Measurements from ENCODE around the gene FBXW7.

FBXW7 gene

DNA sequence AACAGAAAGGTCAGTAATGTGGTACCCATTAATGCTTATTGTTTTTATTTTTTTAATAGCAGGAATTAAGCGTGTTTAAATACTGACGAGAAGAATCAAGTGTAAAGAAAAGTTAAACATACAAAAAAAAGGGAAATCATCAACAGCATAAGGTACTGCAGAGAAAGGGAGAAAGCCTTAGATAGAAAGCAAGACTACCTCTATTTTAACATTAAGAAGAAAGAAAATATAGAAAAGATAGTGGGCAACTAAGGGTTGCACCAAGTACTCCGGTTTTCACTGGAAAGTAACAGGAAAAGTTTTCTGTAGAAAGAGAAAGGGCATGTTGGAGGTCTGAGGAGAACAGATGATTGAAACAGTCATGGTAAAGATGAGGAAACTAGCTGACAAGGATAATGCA, 41.9 kb downstream of the FBXW7 start:
- Histone ChIP-seq H3K4me3 (ENCODE audit: low read depth, low read length) (no peak overlapping the region), H3K36me3 (ENCODE audit: control insufficient read depth, insufficient read depth, low read length) (no peaks in the 10 kb centered on the region), H3K9me3 (ENCODE audit: control insufficient read depth, insufficient read depth, low read depth, low read length) (no peaks in the 10 kb centered on the region), H3K9ac (ENCODE audit: low read length) (no peak overlapping the region), H3K27me3 (ENCODE audit: control insufficient read depth, insufficient read depth, low read length) (no peaks in the 10 kb centered on the region), H3K27ac (ENCODE audit: low read depth, low read length) (no peak overlapping the region), H3K4me1 (ENCODE audit: control insufficient read depth, insufficient read depth, low read length) (no peaks in the 10 kb centered on the region)

DNA sequence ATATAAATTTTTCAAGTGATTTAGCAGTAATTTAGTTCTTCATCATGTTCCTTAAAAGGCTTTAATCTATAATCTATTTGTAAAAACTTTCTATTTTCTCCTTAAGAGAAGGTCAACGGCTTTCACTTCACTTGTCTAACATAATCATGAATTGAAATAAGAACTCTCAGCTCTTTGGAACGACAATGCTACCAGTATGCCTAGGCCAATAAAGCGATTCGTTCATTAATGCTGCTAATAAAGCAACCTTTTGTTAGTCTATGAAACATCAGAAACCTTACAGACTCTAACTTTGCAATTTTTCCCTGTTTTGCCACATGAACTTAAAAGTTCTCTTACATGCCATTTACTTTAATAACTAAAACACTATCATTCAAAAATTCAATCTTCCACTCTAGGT, 47.6 kb downstream of the FBXW7 start:
- Histone ChIP-seq H3K4me1 (ENCODE audit: control insufficient read depth, insufficient read depth, low read length) (no peaks in the 10 kb centered on the region), H3K9ac (ENCODE audit: low read length) (no peak overlapping the region), H3K4me3 (ENCODE audit: low read depth, low read length) (no peak overlapping the region), H3K27ac (ENCODE audit: low read depth, low read length) (no peak overlapping the region), H3K27me3 (ENCODE audit: control insufficient read depth, insufficient read depth, low read length) (no peaks in the 10 kb centered on the region), H3K9me3 (ENCODE audit: control insufficient read depth, insufficient read depth, low read depth, low read length) (no peaks in the 10 kb centered on the region), H3K36me3 (ENCODE audit: control insufficient read depth, insufficient read depth, low read length) (no peaks in the 10 kb centered on the region)

DNA sequence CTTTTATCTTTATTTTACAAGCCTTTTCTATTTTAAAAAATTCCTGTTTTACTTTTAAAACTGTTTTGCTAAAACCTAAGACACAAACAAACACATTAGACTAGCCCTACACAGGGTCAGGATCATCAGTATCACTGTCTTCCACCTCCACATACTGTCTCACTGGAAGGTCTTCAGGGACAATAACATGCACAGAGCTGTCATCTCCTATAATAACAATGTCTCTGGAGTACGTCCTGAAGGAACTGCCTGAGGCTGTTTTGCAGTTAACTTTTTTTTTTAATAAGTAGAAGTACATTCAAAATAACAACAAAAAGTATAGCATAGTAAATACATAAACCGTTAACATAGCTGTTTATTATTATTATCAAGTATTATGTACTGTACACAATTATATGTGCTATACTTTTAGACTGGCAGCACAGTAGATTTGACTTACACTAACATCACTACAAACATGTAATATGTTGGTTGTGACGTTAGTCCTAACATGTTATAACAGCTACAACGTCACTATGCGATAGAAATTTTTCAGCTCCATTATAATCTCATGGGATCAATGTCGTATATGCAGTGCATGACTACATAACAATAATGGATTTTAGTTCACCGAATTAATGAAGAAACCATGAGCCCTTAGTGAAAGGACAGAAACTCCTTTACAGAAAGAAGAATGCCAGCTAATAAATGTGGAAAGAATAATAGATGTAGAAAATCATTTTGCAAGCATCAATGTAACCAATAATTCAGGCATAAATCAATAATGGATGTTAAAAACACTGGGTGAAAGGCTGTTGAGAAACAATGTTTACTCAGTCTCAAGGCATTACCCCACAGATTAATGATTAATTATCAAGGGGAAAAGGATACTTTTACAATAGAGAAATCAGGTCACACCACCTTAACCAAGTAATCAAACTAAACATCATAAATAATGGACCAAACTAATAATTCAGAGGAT, 49.2 kb downstream of the FBXW7 start:
- H3K27me3 ChIP-seq (ENCODE audit: control insufficient read depth, insufficient read depth, low read length) = no peaks in the 10 kb centered on the region
- no peaks in the 10 kb centered on the region for H3K4me1 ChIP-seq (ENCODE audit: control insufficient read depth, insufficient read depth, low read length)
- no peak overlapping the region for H3K27ac ChIP-seq (ENCODE audit: low read depth, low read length)
- H3K9me3 ChIP-seq (ENCODE audit: control insufficient read depth, insufficient read depth, low read depth, low read length) = no peaks in the 10 kb centered on the region; the same call in 1 of the 2 replicates
- no peak overlapping the region for H3K4me3 ChIP-seq (ENCODE audit: low read depth, low read length)
- no peak overlapping the region for H3K9ac ChIP-seq (ENCODE audit: low read length)
- H3K36me3 ChIP-seq (ENCODE audit: control insufficient read depth, insufficient read depth, low read length) = no peaks in the 10 kb centered on the region

GRCh38 chr4:152485726-152486276, 50.1 kb downstream of the FBXW7 start:
- Histone ChIP-seq H3K27me3 (ENCODE audit: control insufficient read depth, insufficient read depth, low read length) (no peaks in the 10 kb centered on the region), H3K9ac (ENCODE audit: low read length) (no peak overlapping the region), H3K4me1 (ENCODE audit: control insufficient read depth, insufficient read depth, low read length) (no peaks in the 10 kb centered on the region), H3K27ac (ENCODE audit: low read depth, low read length) (no peak overlapping the region), H3K36me3 (ENCODE audit: control insufficient read depth, insufficient read depth, low read length) (no peaks in the 10 kb centered on the region), H3K9me3 (ENCODE audit: control insufficient read depth, insufficient read depth, low read depth, low read length) (no peaks in the 10 kb centered on the region; the same call in 1 of the 2 replicates), H3K4me3 (ENCODE audit: low read depth, low read length) (no peak overlapping the region)

DNA sequence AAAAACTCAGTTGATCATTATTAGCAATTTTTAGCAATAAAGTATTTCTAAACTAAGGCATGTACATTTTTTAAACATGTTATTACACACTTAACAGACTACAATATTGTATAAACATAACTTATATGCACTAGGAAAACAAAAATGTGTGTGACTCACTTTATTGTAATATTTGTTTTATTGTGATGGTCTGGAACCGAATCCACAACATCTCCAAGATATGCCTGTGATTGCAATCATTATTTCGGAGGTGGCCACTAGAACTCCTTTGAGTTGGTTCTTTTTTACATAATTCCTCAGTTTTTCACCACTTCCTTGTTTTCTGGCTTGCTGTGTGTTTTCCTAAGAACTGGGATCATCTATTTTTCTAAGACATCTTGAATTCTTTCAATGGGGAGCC, 53.7 kb downstream of the FBXW7 start:
- Histone ChIP-seq H3K36me3 (ENCODE audit: control insufficient read depth, insufficient read depth, low read length) (no peaks in the 10 kb centered on the region), H3K27me3 (ENCODE audit: control insufficient read depth, insufficient read depth, low read length) (no peaks in the 10 kb centered on the region)

GRCh38 chr4:152480901-152481300, 55.0 kb downstream of the FBXW7 start:
- H3K36me3 ChIP-seq (ENCODE audit: control insufficient read depth, insufficient read depth, low read length) = no peaks in the 10 kb centered on the region
- no peak overlapping the region for H3K4me3 ChIP-seq (ENCODE audit: low read depth, low read length)
- no peak overlapping the region for H3K27ac ChIP-seq (ENCODE audit: low read depth, low read length)
- no peak overlapping the region for H3K9ac ChIP-seq (ENCODE audit: low read length)
- no peaks in the 10 kb centered on the region; the same call in 1 of the 2 replicates for H3K9me3 ChIP-seq (ENCODE audit: control insufficient read depth, insufficient read depth, low read depth, low read length)
- H3K4me1 ChIP-seq (ENCODE audit: control insufficient read depth, insufficient read depth, low read length) = no peaks in the 10 kb centered on the region
- H3K27me3 ChIP-seq (ENCODE audit: control insufficient read depth, insufficient read depth, low read length) = no peaks in the 10 kb centered on the region

More for the DNA sequence above, 53.7 kb downstream of the FBXW7 start:
- H3K9me3 ChIP-seq (ENCODE audit: control insufficient read depth, insufficient read depth, low read depth, low read length) = no peaks in the 10 kb centered on the region; the same call in 1 of the 2 replicates
- no peak overlapping the region for H3K27ac ChIP-seq (ENCODE audit: low read depth, low read length)
- H3K9ac ChIP-seq (ENCODE audit: low read length) = no peak overlapping the region
- H3K4me1 ChIP-seq (ENCODE audit: control insufficient read depth, insufficient read depth, low read length) = no peaks in the 10 kb centered on the region
- no peak overlapping the region for H3K4me3 ChIP-seq (ENCODE audit: low read depth, low read length)

- no peaks in the 10 kb centered on the region; the same call in 1 of the 2 replicates for H3K9me3 ChIP-seq (ENCODE audit: control insufficient read depth, insufficient read depth, low read depth, low read length)
- no peaks in the 10 kb centered on the region for H3K27me3 ChIP-seq (ENCODE audit: control insufficient read depth, insufficient read depth, low read length)
- H3K36me3 ChIP-seq (ENCODE audit: control insufficient read depth, insufficient read depth, low read length) = no peaks in the 10 kb centered on the region
- H3K9ac ChIP-seq (ENCODE audit: low read length) = no peak overlapping the region
- no peaks in the 10 kb centered on the region for H3K4me1 ChIP-seq (ENCODE audit: control insufficient read depth, insufficient read depth, low read length)
- no peak overlapping the region for H3K27ac ChIP-seq (ENCODE audit: low read depth, low read length)
- no peak overlapping the region for H3K4me3 ChIP-seq (ENCODE audit: low read depth, low read length)
Observed at GRCh38 chr4:152480326-152480725, 55.6 kb downstream of the FBXW7 start.

- H3K36me3 ChIP-seq (ENCODE audit: control insufficient read depth, insufficient read depth, low read length) = no peaks in the 10 kb centered on the region
- no peaks in the 10 kb centered on the region; the same call in 1 of the 2 replicates for H3K9me3 ChIP-seq (ENCODE audit: control insufficient read depth, insufficient read depth, low read depth, low read length)
- no peak overlapping the region for H3K4me3 ChIP-seq (ENCODE audit: low read depth, low read length)
- no peaks in the 10 kb centered on the region for H3K4me1 ChIP-seq (ENCODE audit: control insufficient read depth, insufficient read depth, low read length)
- H3K27me3 ChIP-seq (ENCODE audit: control insufficient read depth, insufficient read depth, low read length) = no peaks in the 10 kb centered on the region
- no peak overlapping the region for H3K9ac ChIP-seq (ENCODE audit: low read length)
- H3K27ac ChIP-seq (ENCODE audit: low read depth, low read length) = no peak overlapping the region
Observed at GRCh38 chr4:152479428-152480026, 56.4 kb downstream of the FBXW7 start.

DNA sequence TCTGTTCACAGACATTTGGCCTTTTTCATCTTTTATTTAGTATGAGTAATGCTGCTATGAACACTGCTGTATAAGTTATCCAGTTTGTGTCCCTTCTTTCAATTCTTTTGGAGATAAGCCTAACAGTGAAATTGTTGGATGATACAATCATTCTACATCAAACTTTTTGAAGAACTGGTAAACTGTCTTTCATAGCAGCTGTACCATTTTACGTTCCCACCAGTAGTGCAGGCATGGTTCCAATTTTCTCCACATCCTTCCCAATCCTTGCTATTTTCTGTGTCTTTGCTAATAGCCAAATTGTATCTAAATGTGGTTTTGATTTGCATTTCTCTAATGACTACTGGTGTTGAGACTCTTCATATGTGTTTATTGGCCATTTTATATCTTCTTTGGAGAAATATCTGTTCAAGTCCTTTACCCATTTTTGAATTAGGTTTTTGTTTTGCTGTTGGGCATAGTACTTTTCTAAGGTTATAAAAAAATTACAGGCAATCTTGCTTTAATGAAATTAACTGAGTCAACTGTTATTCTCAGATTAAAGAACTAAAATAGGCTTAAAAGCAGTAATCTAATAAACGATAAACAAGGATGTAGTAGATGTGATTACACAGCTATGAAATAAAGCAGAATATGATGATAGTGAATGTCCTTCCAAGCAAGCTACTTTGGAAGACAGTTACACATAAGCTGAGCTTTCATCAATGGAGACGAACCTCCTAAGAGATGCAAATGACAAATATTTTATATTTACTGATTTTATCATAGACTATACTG, 57.2 kb downstream of the FBXW7 start:
- H3K9me3 ChIP-seq (ENCODE audit: control insufficient read depth, insufficient read depth, low read depth, low read length) = no peaks in the 10 kb centered on the region; the same call in 1 of the 2 replicates
- H3K4me3 ChIP-seq (ENCODE audit: low read depth, low read length) = no peak overlapping the region
- H3K9ac ChIP-seq (ENCODE audit: low read length) = no peak overlapping the region
- H3K4me1 ChIP-seq (ENCODE audit: control insufficient read depth, insufficient read depth, low read length) = no peaks in the 10 kb centered on the region
- no peak overlapping the region for H3K27ac ChIP-seq (ENCODE audit: low read depth, low read length)
- H3K36me3 ChIP-seq (ENCODE audit: control insufficient read depth, insufficient read depth, low read length) = no peaks in the 10 kb centered on the region
- no peaks in the 10 kb centered on the region for H3K27me3 ChIP-seq (ENCODE audit: control insufficient read depth, insufficient read depth, low read length)

GRCh38 chr4:152476796-152477195, 59.1 kb downstream of the FBXW7 start:
- no peak overlapping the region for H3K4me3 ChIP-seq (ENCODE audit: low read depth, low read length)
- H3K27ac ChIP-seq (ENCODE audit: low read depth, low read length) = no peak overlapping the region
- H3K9ac ChIP-seq (ENCODE audit: low read length) = no peak overlapping the region
- no peaks in the 10 kb centered on the region for H3K36me3 ChIP-seq (ENCODE audit: control insufficient read depth, insufficient read depth, low read length)
- no peaks in the 10 kb centered on the region; the same call in 1 of the 2 replicates for H3K9me3 ChIP-seq (ENCODE audit: control insufficient read depth, insufficient read depth, low read depth, low read length)
- H3K4me1 ChIP-seq (ENCODE audit: control insufficient read depth, insufficient read depth, low read length) = no peaks in the 10 kb centered on the region
- no peaks in the 10 kb centered on the region for H3K27me3 ChIP-seq (ENCODE audit: control insufficient read depth, insufficient read depth, low read length)
